GM18858 (cell line): ENCODE results near the gene KLHL2.
"Not testable (repeated sequence)": the region's sequence is repeated elsewhere in the genome, so short reads cannot be mapped to it uniquely, and the experiment has no call there.

Experiments
- ATAC-seq: cut with Tn5 transposase; IDR thresholded peaks from one replicate; pipeline ENCODE4 v1.9.1; 2021; ENCODE audit not compliant: unreplicated experiment

The KLHL2 gene

GRCh38 chr4:165326831-165327210 is 119.5 kb downstream of the KLHL2 start:
- ATAC-seq = peak; percentile 0

- ATAC-seq = peak; percentile 98
Measured at GRCh38 chr4:165327211-165328100, 120.1 kb downstream of the KLHL2 start, which contains the start of gene MSMO1. TSS of gene MSMO1 (plus strand) at chr4:165327669. CDS start at chr4:165333371, 5,702 bp downstream.

GRCh38 chr4:165328101-165328425 is 120.7 kb downstream of the KLHL2 start:
- no peak for ATAC-seq

- ATAC-seq = no peak
Measured at GRCh38 chr4:165328708-165329107, 121.3 kb downstream of the KLHL2 start.

- ATAC-seq = no peak
Measured at GRCh38 chr4:165330071-165330470, 122.7 kb downstream of the KLHL2 start.

DNA sequence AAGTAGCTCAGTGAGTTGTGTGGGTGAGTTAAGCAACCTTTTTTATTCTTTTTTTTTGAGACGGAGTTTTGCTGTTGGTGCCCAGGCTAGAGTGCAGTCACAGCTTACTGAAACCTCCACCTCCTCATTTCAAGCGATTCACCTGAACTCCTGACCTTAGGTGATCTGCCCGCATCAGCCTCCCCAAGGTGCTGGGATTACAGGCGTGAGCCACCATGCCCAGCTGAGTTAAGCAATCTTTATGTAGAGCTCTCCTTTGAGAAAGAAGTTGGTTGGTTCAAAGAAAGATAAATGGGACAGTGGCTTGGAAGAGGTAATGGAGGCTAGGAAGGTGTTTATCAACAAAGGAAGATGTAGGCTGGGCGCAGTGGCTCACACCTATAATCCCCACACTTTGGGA is 123.3 kb downstream of the KLHL2 start:
- no peak for ATAC-seq

GRCh38 chr4:165331359-165331758 is 124.0 kb downstream of the KLHL2 start:
- ATAC-seq = no peak

DNA sequence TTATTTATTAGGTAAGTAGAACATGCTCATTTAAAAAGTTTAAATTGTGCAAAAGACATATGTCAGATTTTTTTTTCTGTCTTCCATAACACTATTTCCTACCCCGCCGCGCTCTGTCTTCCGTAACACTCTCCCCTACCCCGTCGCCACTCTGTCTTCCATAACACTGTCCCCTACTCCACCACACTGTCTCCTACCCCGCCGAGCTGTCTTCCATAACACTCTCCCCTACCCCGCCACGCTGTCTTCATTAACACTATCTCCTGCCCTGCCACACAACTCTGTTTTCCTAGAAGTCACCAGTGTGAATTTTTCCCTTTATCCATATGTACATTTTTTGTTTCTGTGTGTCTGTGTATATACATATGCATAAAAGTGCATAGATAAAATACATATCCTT is 124.5 kb downstream of the KLHL2 start:
- ATAC-seq = no peak

DNA sequence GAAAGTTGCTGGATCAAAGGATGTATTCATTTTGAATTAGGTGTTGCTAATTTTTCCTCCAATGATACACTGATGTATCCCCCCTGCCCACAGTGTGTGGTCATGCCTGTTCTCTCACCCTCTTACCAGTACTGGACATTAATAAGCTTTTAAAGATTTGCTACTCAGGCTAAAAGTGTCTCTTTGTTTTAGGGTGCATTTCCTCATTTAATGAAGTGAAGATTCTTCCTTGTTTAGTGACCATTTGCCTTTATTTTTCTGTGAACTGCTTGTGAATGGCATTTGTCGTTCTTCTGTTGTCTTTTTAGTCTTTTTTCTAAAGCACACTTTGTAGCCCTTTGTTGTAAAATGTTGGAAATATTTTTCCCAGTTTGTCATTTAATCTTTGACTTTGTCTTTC is 125.1 kb downstream of the KLHL2 start:
- no peak for ATAC-seq

DNA sequence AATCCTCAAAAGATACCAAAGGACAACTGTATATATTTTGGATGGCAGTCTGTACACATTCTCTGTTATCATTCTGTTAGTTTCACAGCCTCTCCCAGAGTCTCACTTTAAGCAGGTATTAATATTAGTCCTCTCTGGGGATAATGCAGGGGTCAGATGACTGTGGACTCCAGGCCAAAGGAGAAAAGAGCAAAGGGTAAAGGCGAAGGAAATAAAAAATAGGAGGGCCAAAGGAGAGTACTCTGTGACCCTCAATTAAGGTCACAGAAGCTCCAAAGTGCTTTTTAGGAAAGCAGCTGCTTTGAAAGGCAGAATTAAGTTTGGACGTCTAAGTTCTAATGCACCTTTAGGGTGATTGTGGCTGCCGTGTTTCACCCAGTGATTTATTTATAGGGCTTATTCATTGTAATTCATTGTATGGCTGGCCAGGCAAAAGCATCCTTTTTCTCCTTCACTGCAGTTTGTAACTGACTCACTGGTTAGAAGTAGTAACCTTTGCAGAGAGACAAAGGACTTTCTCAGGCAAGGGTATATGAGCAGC is 127.9 kb downstream of the KLHL2 start:
- ATAC-seq = no peak

DNA sequence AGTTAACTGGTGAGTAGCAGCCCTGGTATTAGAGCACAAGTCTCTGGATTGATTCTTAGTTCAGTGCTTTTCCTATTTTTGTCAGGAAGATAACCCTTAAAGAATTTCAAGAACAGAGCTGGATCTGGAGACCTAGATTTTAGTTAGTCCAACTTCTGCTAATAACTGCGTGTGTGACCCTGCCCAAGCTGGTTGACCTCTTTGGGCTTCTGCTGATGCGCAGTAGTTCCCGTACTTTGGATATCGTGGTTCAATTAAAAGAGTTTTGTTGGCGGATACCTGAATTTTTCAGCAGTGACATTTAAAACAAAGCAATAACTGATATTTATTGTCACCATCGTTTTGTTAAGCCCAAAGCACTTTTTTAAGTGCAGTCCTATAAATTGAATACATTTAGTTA is 129.4 kb downstream of the KLHL2 start:
- no peak for ATAC-seq

DNA sequence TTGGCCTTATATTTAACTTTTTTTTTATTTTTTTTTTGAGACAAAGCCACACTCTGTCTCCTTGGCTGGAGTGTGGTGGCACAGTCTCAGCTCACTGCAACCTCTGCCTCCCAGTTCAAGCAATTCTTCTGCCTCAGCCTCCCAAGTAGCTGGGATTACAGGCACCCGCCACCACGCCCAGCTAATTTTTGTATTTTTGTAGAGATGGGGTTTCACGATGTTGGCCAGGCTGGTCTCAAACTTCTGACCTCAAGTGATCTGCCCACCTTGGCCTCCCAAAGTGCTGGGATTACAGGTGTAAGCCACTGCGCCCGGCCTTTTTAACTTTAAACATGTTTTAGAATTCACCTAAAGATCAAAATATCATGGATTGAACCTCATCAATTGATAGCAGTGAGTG is 135.0 kb downstream of the KLHL2 start:
- not testable (repeated sequence) for ATAC-seq

DNA sequence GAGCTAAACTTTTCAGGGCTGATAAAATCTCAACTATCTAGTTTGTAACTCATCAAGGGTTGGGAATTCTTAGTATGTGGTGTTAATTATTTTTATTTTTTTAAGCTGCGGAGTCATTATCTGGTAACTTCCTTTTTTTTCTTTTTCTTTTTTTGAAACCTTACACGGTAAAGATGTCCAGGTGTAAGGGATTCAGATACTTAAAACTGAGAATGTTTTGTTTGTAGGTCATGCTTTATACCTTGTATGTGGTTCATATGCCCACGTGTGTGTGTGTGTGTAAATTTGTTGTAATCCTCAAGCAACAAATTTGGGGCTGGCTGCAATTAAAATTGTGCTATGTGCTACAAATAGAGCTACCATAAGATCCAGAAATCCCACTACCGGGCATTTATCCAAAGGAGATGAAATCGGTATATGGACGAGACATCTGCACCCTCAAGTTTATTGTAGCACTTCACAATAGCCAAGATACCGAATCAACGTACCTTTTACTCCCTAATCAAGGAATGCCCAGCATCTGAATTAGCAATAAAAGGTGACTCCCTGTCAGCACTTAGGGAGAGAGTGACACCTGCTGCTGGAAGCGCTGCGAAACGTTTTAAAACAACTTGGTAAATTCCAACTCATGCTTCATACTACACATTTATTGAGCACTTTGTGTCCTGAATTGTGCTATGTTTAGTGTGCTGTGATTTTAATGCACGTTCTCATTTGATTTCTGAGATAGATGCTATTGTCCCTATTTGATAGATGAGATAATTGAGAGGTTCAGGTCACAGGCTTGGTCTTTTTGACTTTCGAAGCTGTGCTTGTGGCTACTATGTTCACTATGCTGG is 136.2 kb downstream of the KLHL2 start:
- no peak for ATAC-seq

DNA sequence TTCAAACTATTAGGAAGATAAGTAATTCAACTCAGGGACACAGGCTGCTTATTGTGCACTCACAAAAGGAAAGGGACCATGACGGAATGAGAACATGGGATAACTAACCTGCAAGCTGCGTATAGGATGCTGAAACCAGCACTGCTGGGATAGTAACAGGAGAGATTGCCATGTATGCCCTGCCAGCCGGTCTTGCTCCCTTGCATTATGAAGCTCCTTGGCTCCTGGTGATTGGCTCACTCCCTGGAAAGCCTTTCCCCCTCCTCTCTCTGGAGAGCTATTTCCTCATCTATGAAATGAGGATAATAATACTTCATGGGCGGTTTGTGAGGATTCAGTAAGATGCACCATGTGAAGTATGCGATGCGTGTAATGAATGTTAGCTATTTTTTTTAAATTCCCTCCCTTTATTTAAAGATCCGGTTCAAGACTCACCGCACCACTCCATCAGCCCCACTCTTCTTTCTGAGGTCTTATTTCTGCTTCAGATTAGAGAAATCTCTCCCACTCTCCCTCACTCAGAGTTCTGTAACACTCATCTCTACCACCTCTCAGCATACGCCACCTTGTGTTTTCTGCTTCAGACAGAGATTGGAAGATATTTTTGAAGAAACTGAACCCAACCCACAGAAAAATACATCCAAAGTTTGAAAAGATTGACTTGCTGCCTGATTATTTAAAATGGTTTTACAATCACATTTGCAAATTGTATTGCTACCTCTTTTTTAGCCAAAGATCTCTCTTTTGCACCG is 138.5 kb downstream of the KLHL2 start:
- no peak for ATAC-seq

DNA sequence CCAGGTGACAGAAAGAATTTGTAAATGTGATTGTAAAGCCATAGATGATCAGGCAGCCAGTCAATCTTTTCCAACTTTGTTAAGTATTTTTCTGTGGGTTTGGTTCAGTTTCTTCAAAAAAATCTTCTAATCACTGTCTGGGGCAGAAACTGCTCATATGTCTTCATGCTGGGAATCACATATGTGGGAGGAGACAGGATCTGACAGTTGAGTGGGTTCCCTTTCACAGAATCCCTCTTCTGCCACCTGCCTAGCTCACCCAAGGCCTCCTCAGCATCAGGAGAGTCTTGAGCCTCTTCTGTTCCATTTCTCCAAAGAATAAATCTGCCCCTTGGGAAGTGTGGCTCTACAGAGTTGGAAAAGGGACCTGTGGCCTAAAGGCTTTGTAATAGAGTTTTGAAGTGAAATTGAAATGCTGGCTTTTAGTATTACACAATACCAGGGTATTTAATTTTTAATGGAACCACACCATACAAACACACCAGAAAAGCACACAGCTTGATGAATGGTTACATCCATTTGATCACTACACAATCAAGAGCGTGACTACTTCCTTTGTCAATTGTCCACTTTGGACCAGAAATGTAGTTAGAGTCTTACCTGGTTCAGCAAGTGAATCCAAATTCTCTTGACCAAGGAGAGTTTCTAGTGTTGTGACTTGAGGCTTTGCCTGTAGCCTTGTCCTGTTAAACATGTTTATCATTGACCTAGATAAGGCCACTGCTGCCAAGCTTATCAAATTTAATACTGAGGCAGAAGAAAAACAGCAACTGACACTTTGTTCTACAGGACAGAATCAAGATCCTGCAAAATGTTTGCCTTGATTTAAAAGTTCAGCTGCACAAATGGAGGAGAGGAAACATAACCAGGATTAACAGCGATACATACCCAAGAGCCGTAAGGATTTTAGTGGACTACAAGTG is 140.5 kb downstream of the KLHL2 start:
- ATAC-seq = no peak

GRCh38 chr4:165351359-165352130 is 144.2 kb downstream of the KLHL2 start:
- no peak for ATAC-seq

DNA sequence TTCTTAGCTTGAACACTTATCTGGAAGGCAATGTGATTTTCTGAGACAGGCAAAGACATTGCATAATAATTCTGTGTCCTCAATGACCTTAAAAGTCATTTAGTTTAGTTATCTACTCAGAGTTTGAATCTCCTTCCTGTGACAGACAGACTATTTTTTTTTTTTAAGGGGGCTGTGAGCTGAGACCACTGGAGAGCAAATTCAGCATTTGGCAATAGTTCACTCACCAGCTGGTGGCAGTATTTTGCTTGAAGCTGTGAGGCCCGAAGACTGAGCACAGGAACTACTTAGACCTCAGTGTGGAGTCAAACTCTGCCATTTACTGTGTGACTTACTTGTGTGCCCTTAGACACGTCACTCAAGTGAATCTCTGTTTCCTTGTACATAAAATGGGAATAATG is 148.5 kb downstream of the KLHL2 start:
- no peak for ATAC-seq

GRCh38 chr4:165359506-165359905 is 152.1 kb downstream of the KLHL2 start:
- no peak for ATAC-seq

DNA sequence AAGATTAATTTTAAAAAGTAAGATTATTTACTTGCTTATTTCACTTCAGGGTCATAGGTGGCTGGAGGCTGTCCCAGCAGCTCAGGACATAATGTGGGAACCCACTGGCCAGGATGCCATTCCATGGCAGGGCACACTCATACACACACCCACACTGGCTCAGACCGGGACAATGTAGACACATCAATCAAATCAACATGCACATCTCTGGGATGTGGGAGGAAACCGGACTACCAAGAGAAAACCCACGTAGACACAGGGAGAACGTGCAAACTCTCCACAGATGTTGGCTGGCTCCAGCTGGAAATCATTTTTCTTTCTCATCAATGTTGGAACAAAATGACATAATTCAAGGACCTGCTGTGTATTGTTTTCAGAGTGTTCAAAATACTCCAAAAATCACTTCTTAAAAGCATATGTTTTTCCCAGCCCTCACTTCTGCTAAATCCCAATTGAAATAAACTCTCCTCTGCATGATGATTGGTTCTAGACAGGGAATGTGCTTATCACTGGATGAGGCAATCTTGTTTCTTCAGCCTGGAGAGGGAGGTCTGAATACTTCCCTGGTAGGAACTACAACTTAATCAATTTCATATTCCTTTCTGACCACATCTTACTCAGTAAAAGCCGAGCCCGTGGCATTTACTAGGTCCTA is 152.8 kb downstream of the KLHL2 start:
- no peak for ATAC-seq
